CD4-positive, alpha-beta T cell treated with Interleukin-4 for 4 hours (primary cell): Measurements from ENCODE around the gene ALDH5A1.

Source experiments
- DNase-seq: peaks from one replicate; pipeline ENCODE4 v3.0.0-alpha.2; 2020

The ALDH5A1 gene

DNA sequence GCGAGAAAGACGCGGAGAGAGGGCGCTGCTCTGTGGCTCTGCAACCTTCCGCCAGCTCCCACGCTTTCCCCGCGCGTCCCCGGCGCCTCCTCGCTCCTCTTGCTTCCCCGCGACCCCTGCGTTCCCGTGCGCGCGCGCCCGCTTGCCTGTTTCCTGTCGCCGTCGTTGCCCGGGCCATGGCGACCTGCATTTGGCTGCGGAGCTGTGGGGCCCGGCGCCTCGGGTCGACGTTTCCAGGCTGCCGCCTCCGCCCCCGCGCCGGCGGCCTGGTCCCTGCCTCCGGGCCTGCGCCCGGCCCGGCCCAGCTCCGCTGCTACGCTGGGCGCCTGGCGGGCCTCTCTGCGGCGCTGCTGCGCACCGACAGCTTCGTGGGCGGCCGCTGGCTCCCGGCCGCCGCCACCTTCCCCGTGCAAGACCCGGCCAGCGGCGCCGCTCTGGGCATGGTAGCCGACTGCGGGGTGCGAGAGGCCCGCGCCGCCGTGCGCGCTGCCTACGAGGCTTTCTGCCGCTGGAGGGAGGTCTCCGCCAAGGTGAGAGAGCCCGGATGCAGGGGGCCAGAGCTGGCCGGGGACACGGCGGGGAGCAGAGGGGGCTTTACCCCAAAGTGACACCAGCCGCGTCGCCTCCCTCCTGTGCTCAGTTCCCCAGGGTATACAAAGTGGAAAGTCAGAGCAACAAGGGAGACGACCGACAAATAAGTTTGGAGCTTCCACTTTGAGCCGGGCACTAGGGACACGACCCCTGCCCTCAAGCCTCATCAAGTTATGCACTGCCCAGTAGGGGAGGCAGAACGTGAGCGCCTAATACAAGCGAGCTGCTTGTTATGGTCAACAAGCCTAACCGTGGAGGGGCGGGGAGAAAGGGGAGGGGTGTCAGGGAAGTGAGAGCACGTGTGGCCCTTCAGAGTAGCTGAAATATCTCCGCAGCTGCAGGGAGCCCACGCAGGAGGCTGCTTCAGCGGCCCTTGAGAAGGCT lies at the start of gene ALDH5A1:
Gene ALDH5A1, plus strand, starts transcription at position 149 of the 975 bp plus-strand sequence. Its CDS starts 28 bp downstream, at position 177.
- peak; percentile 74 for DNase-seq

DNA sequence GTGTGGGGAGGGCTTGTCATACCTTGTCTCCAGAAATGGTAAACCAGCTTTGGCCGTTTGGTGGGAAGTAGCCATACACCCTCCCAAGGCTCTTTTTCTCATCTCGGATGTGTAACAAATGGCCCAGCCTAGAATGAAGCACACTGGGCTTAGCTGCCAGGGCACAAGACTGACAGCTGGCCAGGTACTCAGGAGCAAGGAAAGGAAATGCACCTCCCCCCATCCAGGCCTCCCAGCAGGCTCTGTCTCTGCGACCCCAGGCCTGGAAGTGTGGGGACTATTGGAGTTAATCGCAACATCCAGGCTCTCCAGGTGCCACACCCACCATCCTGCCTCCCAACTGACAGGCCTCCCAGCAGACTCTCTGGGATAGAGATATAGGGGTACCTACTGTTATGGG lies 49.1 kb upstream of the ALDH5A1 start:
- DNase-seq, result no peak

DNA sequence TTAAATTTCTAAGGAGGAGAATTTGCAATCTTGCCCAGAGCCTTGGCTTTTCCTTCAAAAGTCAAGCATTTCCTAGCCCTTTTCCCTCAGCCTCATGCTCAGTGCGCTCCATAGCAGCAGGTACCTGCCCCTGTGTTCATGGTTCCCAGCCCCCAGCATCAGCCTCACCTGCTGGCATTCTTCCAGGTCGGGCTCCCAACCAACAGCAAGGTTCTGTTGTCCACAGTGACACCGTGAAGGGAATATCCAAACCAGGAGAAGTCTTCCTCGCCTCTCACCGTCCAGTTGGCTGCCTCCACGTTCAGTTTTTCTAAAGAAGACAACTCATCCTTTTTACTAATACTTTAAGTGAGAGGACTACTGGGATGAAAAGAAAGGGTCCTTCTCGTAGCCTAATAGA lies 48.1 kb upstream of the ALDH5A1 start:
- DNase-seq, result no peak

DNA sequence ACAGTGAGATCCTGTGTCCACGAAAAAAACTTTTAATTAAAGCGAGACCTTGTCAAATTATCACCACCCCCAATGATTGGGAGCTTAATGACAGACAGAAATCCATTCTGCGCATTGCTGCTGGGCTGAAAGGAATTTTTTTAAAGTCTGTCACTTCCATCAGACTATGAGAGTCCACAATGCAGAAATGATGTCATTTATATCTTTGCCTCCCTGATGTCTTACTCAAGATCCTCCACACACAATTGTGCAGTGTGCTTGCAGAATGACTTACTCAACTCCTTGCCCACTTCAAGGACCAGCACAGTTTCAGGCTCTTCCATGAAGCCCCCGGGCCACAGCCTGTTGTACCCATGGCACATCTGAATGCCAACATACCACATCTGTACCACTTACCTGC lies 46.4 kb upstream of the ALDH5A1 start:
- DNase-seq, result no peak

DNA sequence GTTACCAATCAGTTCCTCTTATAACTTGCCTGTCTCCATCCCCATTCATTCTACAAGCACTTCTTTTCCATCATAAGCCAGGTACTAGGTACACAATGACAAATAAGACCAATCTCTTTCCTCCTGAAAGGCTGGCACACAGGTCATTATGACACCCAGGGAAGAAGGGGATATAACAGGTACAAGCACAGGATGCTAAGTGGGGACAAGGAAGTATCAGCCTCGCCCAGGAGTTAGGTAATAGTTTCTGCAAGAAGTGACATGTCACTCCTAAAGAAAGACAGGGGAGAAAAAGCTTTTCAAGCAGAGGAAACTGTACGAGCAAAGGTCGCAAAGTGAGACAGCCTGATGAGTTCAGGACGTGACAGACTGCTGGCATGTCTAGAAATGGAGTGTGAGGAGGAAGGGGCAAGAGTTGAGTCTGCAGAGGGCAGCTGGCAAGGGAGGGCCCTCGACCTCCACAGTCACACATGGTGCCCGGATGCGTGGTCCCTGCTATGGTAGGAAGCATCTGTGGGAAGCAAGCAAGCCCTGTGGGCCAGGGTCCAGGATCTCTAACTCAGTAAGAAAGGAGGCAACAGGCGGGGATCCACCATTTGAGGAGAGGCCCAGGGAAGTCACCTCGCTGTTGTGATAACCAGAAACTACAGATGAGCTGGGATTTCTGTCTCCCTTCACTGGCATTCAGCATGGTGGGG lies 45.8 kb upstream of the ALDH5A1 start:
- DNase-seq, result no peak

DNA sequence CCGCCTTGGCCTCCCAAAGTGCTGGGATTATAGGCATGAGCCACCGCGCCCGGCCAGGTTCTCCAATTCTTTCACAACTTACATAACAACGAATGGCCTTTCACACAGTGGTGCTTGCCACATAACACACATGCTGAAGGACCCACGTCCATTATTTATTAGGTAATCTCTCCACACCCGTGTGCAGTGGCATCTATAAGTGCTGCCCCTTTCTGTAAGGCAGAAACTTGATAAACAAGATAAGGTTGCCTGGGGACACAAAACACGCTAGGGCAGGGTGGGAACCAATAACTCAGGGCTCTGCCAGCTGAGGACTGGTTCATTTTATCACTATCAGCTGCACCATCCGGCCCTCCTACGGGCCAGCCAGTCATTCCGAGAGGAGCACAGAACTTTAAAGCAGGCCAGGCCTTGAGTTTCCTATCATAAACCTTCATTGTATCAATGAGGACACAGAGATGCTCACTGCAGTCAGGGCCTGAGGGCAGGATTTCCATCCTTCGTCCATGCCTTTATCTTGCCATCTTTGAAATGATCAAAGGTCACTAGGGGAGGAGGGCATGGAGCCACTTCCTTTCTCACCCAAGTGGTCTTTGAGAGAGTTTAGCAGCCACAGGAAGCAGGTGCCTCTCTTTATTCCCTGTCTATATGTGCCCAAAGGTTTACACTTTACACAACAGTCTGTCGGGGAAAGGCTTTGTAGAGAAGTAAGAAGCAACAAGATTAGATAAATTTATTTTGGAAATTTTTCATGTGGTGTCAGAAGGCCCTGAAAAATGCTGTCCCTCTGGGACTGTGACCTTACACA lies 43.0 kb upstream of the ALDH5A1 start:
- no peak for DNase-seq

DNA sequence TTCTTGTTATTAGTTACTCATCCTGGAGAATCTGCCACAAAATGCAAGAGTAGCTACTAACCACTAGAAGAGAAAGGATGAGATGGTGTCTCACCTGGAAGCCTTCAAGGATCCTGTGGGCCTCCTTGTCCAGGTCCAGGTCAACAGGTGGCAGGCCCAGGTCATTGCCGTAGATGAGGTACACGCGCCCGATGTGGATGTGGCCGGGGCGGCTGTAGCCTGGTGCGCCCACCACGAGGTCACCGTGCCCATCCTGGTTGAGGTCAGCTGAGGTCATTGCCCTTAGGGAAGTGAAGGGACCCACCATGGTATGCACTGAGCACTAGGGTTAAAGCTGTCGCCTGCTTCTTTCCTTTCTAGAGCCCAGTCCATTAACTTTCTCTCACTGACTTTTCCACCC lies 40.8 kb upstream of the ALDH5A1 start:
- no peak for DNase-seq

DNA sequence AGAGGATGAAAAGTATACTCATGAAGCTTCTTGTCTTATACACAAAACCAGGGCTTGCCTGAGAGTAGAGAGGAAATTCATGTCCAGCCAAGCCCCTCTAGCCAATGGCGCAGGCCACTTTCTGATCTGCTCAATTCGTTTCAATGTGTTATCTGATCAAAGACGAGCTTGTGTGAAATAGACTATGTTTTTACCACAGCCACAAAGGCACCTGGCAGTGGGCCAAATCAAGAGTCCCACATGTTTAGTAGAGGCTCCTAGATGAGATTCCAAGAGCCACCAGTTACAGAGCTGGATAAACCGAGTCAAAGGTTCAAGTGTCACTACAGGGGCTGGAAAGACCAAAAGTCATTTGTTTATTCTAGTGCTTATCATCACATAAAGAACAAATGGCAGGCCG lies 40.3 kb upstream of the ALDH5A1 start:
- no peak for DNase-seq

DNA sequence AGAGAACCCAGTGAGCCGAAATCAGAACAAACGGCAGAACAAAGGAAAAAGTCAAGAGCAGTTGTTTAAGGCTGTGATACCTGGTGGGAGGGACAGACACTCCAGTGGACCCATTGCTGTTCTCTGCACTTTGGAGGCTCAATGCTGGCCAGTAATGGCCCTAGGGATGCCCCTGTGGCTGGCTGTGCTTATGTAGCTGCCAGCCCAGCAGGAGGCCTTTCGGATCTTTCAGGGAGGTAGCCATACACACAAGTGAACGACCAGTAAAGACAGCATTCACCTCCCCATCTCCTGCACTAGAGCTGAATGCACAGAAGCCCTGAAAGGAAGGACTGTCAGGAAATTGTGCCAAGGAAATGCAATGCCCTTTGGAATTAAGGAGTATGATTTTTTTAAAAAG lies 39.7 kb upstream of the ALDH5A1 start:
- DNase-seq, result no peak

DNA sequence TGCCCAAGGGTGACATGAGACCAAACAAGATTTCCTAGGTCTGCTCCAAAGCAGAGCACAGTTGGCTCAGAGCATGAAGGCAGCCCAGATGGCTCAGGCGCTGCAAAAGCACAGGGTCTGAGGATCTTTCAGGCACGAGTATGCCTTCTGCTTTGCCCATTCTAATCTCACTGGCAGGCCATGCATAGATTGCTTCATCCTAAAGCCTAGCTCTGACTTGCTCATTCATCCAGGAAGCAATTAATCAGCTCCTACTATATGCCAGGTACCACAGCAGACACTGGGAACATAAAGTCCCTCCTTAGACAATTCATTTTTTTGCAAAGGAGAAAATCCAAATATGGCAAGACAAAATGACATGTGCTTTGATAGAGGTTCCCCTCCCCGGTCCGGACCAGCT lies 36.6 kb upstream of the ALDH5A1 start:
- no peak for DNase-seq

DNA sequence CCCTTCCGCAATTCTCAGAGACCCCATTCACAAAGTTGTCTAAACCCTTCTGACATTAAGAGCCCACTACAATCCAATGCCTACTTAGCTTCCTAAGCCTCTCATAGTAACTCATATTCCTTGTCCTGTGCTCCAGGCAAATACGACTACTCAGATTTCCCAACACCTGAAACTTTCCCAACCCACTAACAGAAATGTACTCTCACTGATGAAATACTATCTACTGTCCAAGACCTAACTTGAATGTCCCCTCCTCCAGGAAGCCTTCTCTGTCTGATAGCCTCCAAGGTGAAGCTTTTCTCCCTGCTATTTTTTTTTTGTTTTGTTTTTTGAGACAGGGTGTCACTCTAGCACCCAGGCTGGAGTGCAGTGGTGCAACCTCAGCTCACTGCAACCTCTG lies 35.8 kb upstream of the ALDH5A1 start:
- no peak for DNase-seq

DNA sequence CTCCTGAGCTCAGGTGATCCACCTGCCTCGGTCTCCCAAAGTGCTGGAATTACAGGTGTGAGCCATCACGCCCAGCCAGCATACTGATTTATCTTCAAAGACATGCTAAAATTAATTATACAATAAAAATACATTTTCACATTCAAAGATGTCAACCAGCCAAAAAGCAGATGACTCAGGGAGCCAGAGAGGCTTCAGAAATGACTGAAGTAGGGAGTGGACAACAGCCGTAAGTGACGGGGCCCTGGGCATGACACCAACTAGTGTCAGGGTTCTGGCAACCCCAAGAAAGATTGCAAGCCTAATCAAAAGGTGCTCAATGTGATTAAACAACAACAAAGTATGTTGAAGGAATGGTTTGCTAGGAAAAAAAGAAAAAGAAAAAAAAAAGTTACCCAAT lies 33.8 kb upstream of the ALDH5A1 start:
- DNase-seq, result no peak

DNA sequence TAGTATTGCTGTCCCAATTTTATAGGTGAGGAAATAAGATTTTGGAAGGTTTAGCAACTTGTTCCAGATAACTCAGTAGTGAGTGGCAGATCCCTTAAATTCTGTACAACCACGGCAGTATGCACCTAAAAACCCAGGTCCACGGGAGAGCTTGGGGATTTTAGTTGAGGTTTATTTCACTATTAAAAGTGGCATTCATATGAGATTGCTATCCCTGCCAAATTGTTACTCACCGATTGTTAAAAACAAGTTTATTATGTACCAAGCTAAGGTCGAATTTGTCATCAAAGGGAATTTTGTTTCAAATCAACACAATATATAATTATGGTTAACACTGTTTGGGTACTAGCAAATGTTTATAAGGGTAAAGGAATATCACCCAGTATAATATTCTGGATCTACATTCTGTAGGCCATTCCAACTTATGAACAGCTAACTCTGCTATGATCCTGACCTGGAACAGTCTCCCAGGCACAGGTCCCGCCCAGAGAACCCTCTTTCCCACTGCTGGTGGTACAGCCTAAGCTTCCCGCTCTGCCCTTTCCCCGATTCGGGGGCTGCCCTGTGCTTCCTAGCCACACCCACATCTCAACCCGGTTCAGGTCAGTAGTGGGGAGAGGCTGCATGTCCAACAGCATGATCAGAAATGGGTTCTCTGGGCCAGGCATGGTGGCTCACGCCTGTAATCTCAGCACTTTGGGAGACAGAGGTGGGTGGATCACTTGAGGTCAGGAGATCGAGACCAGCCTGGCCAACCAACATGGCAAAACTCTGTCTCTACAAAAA lies 30.3 kb upstream of the ALDH5A1 start:
- DNase-seq, result no peak

DNA sequence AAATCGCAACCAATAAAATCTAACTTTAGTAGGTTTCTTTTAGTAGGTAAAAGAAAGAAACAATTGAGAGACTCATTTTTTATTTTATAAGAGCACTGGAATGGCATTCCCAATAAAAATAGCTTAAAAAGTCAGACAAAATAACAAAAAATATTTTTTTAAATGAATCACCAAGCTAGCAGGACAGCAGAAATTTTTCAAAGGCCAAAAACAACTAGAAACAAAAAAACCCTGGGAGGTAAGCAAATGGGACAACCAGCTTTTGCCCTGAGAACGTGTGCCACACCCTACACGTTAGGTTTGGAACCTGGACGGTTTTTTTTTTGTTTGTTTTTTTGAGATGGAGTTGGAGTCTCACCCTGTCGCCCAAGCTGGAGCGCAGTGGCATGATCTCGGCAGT lies 25.0 kb upstream of the ALDH5A1 start:
- DNase-seq, result no peak

DNA sequence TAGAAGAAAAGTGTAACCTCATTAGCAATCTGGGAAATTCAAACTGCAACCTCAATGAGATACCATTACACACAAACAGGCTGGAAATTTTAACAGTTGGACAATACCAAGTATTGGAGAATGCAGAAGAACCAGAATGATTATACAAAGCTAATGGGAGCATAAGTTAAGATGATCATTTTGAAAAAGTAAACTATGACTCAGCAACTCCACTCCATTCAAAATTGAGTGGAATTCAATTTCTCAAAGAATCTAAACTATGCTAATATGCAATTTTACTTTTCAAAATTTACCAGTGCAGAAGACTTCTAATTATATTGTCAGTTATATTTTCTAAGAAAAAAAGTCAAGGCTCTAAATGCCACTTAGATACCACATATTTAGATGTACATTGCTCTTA lies 22.6 kb upstream of the ALDH5A1 start:
- no peak for DNase-seq

DNA sequence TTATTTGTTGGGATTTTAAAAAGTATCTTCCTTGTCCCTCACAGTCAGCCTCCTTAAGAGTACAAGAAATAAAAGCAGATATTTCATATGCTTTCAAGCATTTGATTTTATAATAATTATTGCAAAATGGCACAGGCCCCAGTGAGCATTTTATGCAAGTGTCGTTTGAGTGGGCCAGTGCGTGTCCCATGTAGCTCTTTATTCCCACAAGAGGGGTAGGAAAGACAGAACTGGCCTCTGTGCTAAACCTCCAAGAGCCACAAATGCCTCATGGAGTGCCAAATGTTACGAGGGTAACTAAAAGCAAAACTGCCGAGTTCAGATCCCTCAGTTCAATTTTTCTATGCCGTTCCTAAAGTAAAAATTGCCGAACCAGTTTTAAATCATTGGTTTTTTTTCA lies 18.1 kb upstream of the ALDH5A1 start:
- no peak for DNase-seq

DNA sequence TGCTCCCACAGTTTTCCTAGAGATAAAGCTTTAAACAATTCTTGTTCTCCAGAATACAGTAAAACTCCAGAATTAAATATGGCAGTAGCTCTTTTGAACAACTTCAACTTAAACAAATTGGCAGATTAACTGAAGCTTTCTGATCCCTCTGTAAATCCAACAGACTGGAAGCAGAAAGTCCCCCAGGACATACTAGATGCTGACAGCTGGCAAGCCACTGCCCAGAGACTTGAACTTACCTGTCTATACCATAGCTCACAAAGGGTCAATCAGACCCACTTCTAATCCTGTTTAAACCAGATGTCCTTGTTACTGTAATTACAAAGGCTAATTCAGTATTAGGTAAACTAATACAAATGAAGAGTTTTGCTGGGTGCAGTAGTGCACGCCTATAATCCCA lies 17.7 kb upstream of the ALDH5A1 start:
- DNase-seq, result no peak

DNA sequence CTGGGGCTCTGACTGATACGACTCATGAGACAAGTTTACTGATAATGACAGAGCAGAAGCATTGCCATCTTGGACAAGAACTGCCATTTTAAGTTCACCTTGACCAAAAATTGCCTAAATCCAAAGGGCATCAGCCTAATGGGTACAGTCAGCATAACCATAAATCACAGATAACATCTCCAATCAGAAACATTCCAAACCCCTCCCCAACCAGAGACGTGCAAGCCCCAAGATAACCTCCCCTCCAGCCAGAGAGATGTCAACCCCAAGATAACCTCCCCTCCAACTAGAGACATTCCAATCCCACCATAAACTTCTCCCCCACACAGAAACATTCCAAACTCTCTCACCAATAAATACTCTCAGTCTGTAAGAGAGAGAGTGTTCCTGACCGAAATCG lies 15.9 kb upstream of the ALDH5A1 start:
- DNase-seq, result no peak

DNA sequence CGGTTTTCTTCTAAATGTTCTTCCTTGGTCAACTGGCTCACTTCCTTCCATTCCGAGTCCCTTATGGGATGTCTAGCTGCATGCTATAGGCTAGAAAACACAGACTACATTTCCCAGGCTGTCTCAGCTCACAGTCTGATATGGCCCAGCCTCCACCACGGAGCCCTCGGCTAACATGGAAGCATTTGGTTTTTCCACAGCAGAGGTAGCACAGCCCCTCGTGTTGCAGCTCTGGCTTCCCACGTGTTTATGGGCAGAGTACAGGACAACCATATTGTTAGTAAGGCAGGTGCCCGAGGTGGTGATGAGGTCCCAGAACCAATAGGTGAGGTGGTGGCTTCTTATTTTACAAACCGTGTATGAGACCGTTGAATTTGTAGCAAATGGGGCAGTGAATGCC lies 14.1 kb upstream of the ALDH5A1 start:
- DNase-seq, result no peak

DNA sequence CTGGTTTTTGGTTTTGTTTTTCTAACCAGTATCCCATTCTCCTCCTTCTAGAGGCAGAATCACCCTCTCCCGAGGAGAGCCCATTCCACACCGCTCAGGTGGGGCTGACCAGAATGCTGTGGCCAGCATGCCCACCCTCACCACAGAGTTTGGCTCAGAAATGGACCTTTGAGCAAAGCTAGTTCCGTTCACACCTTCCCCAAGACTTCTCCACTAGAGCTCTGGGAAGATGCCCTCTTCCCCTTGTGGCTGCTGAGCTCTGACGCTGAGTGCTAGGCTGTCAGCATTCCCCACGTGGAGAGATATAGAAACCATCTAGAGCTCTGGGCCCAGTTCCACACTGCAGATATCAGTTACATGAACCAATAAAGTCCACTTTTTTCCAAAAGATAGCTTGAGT lies 13.3 kb upstream of the ALDH5A1 start:
- no peak for DNase-seq

DNA sequence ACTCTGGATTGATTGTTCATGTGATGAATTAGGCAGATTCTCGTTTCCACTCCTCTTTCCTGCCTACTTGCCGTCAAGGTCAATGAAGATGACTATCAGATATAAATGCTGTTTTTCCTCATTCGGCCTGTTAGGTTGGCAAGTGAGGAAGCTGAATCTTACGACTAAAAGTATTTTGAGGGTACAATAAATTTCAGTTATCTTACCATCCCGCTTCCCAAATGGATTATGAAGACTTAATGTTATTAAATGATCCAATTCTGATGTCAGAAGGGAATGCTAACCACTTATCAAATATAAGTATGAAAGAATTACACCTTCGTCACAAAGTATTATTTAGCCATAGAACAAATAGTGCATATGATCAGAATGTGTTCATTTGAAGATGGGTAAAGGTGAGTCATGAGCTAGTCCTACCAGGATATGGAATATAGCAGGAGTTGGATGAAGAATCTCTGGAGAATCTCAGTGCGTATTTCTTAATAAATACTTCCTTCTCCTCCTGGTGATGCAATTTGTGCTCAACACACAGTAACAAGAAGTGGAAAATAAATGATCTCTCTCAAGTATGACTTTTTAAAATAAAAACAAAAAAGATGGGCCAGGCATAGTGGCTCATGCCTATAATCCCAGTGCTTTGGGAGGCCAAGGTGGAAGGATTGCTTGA lies 10.0 kb upstream of the ALDH5A1 start:
- no peak for DNase-seq

DNA sequence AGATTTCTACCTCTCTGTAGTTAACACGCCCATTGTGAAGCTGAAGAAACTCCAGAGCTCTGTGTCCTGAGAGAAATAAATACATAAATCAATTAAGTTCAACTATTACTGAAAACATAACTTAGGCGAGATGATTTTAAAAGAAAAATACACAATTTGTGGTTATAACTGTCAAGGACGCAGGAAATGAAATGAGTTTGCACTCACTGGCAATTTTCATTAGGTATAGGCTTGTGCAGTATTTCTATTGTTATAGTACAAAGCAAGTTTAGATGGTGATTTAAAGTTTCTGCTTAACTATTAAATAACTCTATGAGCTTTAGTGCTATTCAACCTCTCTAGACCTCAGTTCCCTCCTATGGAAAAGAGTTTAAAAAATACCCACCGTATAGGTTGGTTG lies 8.7 kb upstream of the ALDH5A1 start:
- DNase-seq, result no peak
